IMR-90 (cell line): ENCODE results near the gene GAL3ST1. TPM values are rescaled to one million over a fixed set of nuclear protein-coding genes. Genes with fewer than 3 reads are reported as not detected.

ENCODE experiments used
- ATAC-seq: fragments of 200-7000 bp; cut with Tn5 transposase; 2 replicates; pipeline ENCODE4 v1.9.1; 2020; ENCODE audit warnings: low read depth, mild to moderate bottlenecking, moderate library complexity
- BruUV-seq: library from RNA; stranded (reverse); fragments of 400-500 nt; replicated peaks from 2 replicates; lab custom pipeline; 2021; lab: Mats Ljungman, UMichigan
- CTCF ChIA-PET: fragments of 300-600 bp; formaldehyde crosslinking; extraction: SDS; loops from one replicate; lab custom pipeline; 2021; ENCODE audit warnings: antibody characterized with exemption; lab: Yijun Ruan, JAX
- POLR2A ChIA-PET: fragments of 300-600 bp; sonication (Branson Sonifier 250); formaldehyde crosslinking; loops from one replicate; lab custom pipeline; 2022; ENCODE audit warnings: antibody characterized with exemption; ENCODE audit not compliant: unreplicated experiment; lab: Charles Lee
- DNase-seq: peaks from one replicate; pipeline ENCODE4 v3.0.0; 2013
- H2AFZ ChIP-seq: replicated peaks from 2 replicates; pipeline ENCODE3; 2013; ENCODE audit warnings: low read length, mild to moderate bottlenecking; ENCODE audit not compliant: poor library complexity
- H2AK5ac ChIP-seq: 2 replicates; pipeline ENCODE4 v1.6.1; 2013; ENCODE audit warnings: low read depth, low read length, inconsistent platforms
- H2AK9ac ChIP-seq: replicated peaks from 2 replicates; pipeline ENCODE3; 2013; ENCODE audit warnings: mild to moderate bottlenecking, low read depth, low read length, moderate library complexity; ENCODE audit not compliant: poor library complexity
- H2BK120ac ChIP-seq: 2 replicates; pipeline ENCODE4 v1.6.1; 2013; ENCODE audit warnings: low read depth, low read length, inconsistent platforms
- H2BK15ac ChIP-seq: 3 replicates; pipeline ENCODE4 v1.6.1; 2013; ENCODE audit warnings: low read depth, low read length, inconsistent platforms
- H2BK20ac ChIP-seq: 2 replicates; pipeline ENCODE4 v1.6.1; 2013; ENCODE audit warnings: low read depth, mild to moderate bottlenecking, inconsistent platforms, low read length, moderate library complexity
- H2BK5ac ChIP-seq: 2 replicates; pipeline ENCODE4 v1.6.1; 2013; ENCODE audit warnings: mild to moderate bottlenecking, low read depth, low read length, inconsistent platforms; ENCODE audit not compliant: poor library complexity, severe bottlenecking
- H3K14ac ChIP-seq: replicated peaks from 2 replicates; pipeline ENCODE4 v1.6.1; 2013; ENCODE audit warnings: low read depth, low read length, inconsistent platforms
- H3K18ac ChIP-seq: 2 replicates; pipeline ENCODE4 v1.6.1; 2013; ENCODE audit warnings: low read depth, low read length, control low read depth
- H3K23ac ChIP-seq: 2 replicates; pipeline ENCODE4 v1.6.1; 2013; ENCODE audit warnings: low read depth, low read length, inconsistent platforms
- H3K27ac ChIP-seq: 2 replicates; pipeline ENCODE4 v1.5.1; 2013; ENCODE audit warnings: mild to moderate bottlenecking, control low read depth, low read length; ENCODE audit not compliant: insufficient read depth
- H3K27me3 ChIP-seq: 2 replicates; pipeline ENCODE4 v1.6.1; 2013; ENCODE audit warnings: low read length; ENCODE audit not compliant: control insufficient read depth, insufficient read depth
- H3K36me3 ChIP-seq: 2 replicates; pipeline ENCODE4 v1.6.1; 2013; ENCODE audit warnings: low read length, mixed read lengths; ENCODE audit not compliant: control insufficient read depth, insufficient read depth
- H3K4ac ChIP-seq: 2 replicates; pipeline ENCODE4 v1.6.1; 2013; ENCODE audit warnings: low read depth, low read length, inconsistent platforms
- H3K4me1 ChIP-seq: 2 replicates; pipeline ENCODE4 v1.6.1; 2013; ENCODE audit warnings: low read length, mixed read lengths; ENCODE audit not compliant: control insufficient read depth, insufficient read depth
- H3K4me2 ChIP-seq: 2 replicates; pipeline ENCODE4 v1.6.1; 2013; ENCODE audit warnings: low read depth, mild to moderate bottlenecking, control low read depth, low read length, moderate library complexity
- H3K4me3 ChIP-seq: 2 replicates; pipeline ENCODE4 v1.5.1; 2013; ENCODE audit warnings: low read depth, mild to moderate bottlenecking, control low read depth, low read length, moderate library complexity; ENCODE audit not compliant: insufficient read depth
- H3K56ac ChIP-seq: 2 replicates; pipeline ENCODE4 v1.6.1; 2013; ENCODE audit warnings: low read length, inconsistent platforms; ENCODE audit not compliant: insufficient read depth; ENCODE audit errors: extremely low read depth
- H3K79me1 ChIP-seq, 2 experiments: 2 replicates each; pipeline ENCODE4 v1.6.1; 2013; ENCODE audit warnings: low read length in 2 of 2, inconsistent platforms in 1 of 2, low read depth in 1 of 2
- H3K9ac ChIP-seq: 2 replicates; pipeline ENCODE4 v1.6.1; 2013; ENCODE audit warnings: low read depth, low read length, control low read depth
- H3K9me1 ChIP-seq: 2 replicates; pipeline ENCODE4 v1.6.1; 2013; ENCODE audit warnings: low read length, inconsistent platforms; ENCODE audit not compliant: insufficient read depth
- H3K9me3 ChIP-seq: 2 replicates; pipeline ENCODE4 v1.6.1; 2013; ENCODE audit warnings: low read length; ENCODE audit not compliant: control insufficient read depth, insufficient read depth
- H4K20me1 ChIP-seq: 2 replicates; pipeline ENCODE4 v1.6.1; 2013; ENCODE audit warnings: low read length, inconsistent platforms; ENCODE audit not compliant: insufficient read depth
- H4K5ac ChIP-seq: 2 replicates; pipeline ENCODE4 v1.6.1; 2013; ENCODE audit warnings: mild to moderate bottlenecking, low read depth, low read length, control low read depth
- H4K8ac ChIP-seq, 2 experiments: 2 replicates each; pipeline ENCODE4 v1.6.1; 2013; ENCODE audit warnings: low read depth in 2 of 2, low read length in 2 of 2, control low read depth in 1 of 2, inconsistent platforms in 1 of 2
- H4K91ac ChIP-seq: 2 replicates; pipeline ENCODE4 v1.6.1; 2013; ENCODE audit warnings: low read depth, low read length, inconsistent platforms; ENCODE audit not compliant: insufficient read depth
- CEBPB ChIP-seq: IDR thresholded peaks from 2 replicates; pipeline ENCODE4 v1.6.1; 2012; ENCODE audit warnings: low read depth, low read length, improper control_type of control experiment
- CHD1 ChIP-seq: IDR thresholded peaks from 2 replicates; pipeline ENCODE4 v1.6.1; 2012; ENCODE audit warnings: low read depth, low read length, improper control_type of control experiment
- CTCF ChIP-seq: conservative IDR thresholded peaks from 2 replicates; pipeline ENCODE4 v1.5.1; 2012; ENCODE audit warnings: mild to moderate bottlenecking, low read depth, low read length, improper control_type of control experiment
- FOS ChIP-seq: fragments of 150-350 bp; IDR thresholded peaks from 2 replicates; pipeline ENCODE4 v1.6.1; 2016; ENCODE audit warnings: low read depth, low read length
- MAFK ChIP-seq: IDR thresholded peaks from 2 replicates; pipeline ENCODE4 v1.6.1; 2012; ENCODE audit warnings: low read depth, low read length, improper control_type of control experiment
- MAZ ChIP-seq: IDR thresholded peaks from 2 replicates; pipeline ENCODE4 v1.6.1; 2012; ENCODE audit warnings: low read depth, mild to moderate bottlenecking, low read length, improper control_type of control experiment, moderate library complexity, borderline replicate concordance
- MXI1 ChIP-seq: IDR thresholded peaks from 2 replicates; pipeline ENCODE4 v1.6.1; 2012; ENCODE audit warnings: low read depth, mild to moderate bottlenecking, low read length, moderate library complexity, borderline replicate concordance
- NFE2L2 ChIP-seq: fragments of 150-350 bp; IDR thresholded peaks from 2 replicates; pipeline ENCODE4 v1.6.1; 2016; ENCODE audit warnings: low read depth, mild to moderate bottlenecking, low read length
- RAD21 ChIP-seq: IDR thresholded peaks from 2 replicates; pipeline ENCODE4 v1.6.1; 2012; ENCODE audit warnings: low read length, improper control_type of control experiment
- RCOR1 ChIP-seq: IDR thresholded peaks from 2 replicates; pipeline ENCODE4 v1.6.1; 2012; ENCODE audit warnings: mild to moderate bottlenecking, low read length, improper control_type of control experiment; ENCODE audit not compliant: insufficient replicate concordance
- SMC3 ChIP-seq: fragments of 150-350 bp; IDR thresholded peaks from 2 replicates; pipeline ENCODE4 v1.6.1; 2016; ENCODE audit warnings: low read depth, mild to moderate bottlenecking, antibody characterized with exemption, low read length, moderate library complexity
- WGBS, 2 experiments: methylation state at CpG; one replicate each; pipeline versions ENCODE4 v1.1.5 to v1.1.7; 2013; ENCODE audit warnings: missing lambda C conversion rate in 2 of 2; ENCODE audit not compliant: insufficient read length in 1 of 2; ENCODE audit errors: extremely low coverage in 2 of 2; 5-methylcytosine and 5-hydroxymethylcytosine counted together
- dilution Hi-C: fragments of 300-500 bp; cut with HindIII; formaldehyde crosslinking; loops from one replicate; pipeline ENCODE4 v1.14.3; 2018; ENCODE audit warnings: low sequenced_read_pairs; ENCODE audit not compliant: unreplicated experiment
- in situ Hi-C: fragments of 300-500 bp; cut with MboI; formaldehyde crosslinking; loops from 3 replicates; pipeline ENCODE4 v1.14.3; 2019; ENCODE audit warnings: low sequenced_read_pairs, inconsistent platforms, mixed read lengths
- intact Hi-C: fragments of 100-400 bp; cut with micrococcal nuclease; formaldehyde crosslinking; loops from 2 replicates; pipeline ENCODE4 v1.10.0; 2022
- polyA plus RNA-seq, 3 experiments: library from polyadenylated mRNA; depleted of rRNA; stranded (reverse); fragments of >200 nt; gene quantifications; 2 replicates each; pipeline ENCODE4 v1.2.3, GENCODE V29; 2012; ENCODE audit warnings: low replicate concordance in 1 of 3
- total RNA-seq: library from RNA; depleted of rRNA; stranded (reverse); fragments of >200 nt; gene quantifications from 2 replicates; pipeline ENCODE4 v1.2.3, GENCODE V29; 2012

GAL3ST1 gene
- total and polyA plus RNA-seq, 2 of the 4 experiments (the other 2 are of a cell fraction): not detected

GRCh38 chr22:30601464-30601863, 27.0 kb upstream of the GAL3ST1 start:
- Histone ChIP-seq H3K79me1 (no peaks in the 10 kb centered on the region), H2BK120ac (no peak overlapping the region), H3K4ac (no peak overlapping the region), H3K18ac (no peak overlapping the region), H2BK5ac (no peak overlapping the region), H3K23ac (no peak overlapping the region), H3K27ac (no peak overlapping the region), H3K9ac (no peak overlapping the region), H4K8ac (no peak overlapping the region), H2AFZ (no peak overlapping the region), H2AK5ac (no peak overlapping the region), H3K4me1 (peaks cover 2% of the 10 kb centered on the region), H3K36me3 (no peaks in the 10 kb centered on the region), H4K5ac (no peak overlapping the region), H3K9me1 (0 out of 2 replicates have a peak, but pooled peaks cover 3% of the 10 kb centered on the region), H4K91ac (no peak overlapping the region), H3K4me2 (no peak overlapping the region), H3K4me3 (no peak overlapping the region), H2BK15ac (no peak overlapping the region), H2BK20ac (no peak overlapping the region), H2AK9ac (no peak overlapping the region), H4K20me1 (no peaks in the 10 kb centered on the region), H3K14ac (no peak overlapping the region), H3K56ac (no peak overlapping the region), H3K9me3 (no peaks in the 10 kb centered on the region), H3K27me3 (no peaks in the 10 kb centered on the region; the same call in 1 of the 2 replicates)
- intact Hi-C loops (no loop called here), in situ Hi-C loops (no loop called here), dilution Hi-C loops (no loop called here)
- no TSS peak for BruUV-seq
- TF ChIP-seq MXI1: no peak
- TF ChIP-seq RCOR1: no peak
- no peak for TF ChIP-seq MAFK
- TF ChIP-seq MAZ: no peak
- TF ChIP-seq CTCF: no peak
- no peak for TF ChIP-seq SMC3
- TF ChIP-seq RAD21: no peak
- no peak for TF ChIP-seq CEBPB
- no peak for TF ChIP-seq FOS
- TF ChIP-seq CHD1: no peak
- TF ChIP-seq NFE2L2: no peak
- ATAC-seq (no peak), DNase-seq (no peak)
- ChIA-PET POLR2A (no interaction called here), CTCF (interaction anchor here (0.6 to 1.0 kb wide), 3 partner anchors 9 to 849 kb away, joined by 3 to 4 read pairs (median 3); partner anchors contain the start of gene PES1)
- no CpG with 5 or more reads among the region's 5 CpGs for WGBS, 2 experiments
